H1 (cell line): ENCODE data around the gene DNAJC27. TPM values are rescaled to one million over a fixed set of nuclear protein-coding genes. Genes with fewer than 3 reads are reported as not detected.
A peak's percentile ranks its signal among the peaks of the same experiment; 100 is the strongest.

Source experiments
- CTCF ChIA-PET: fragments of 300-600 bp; sonication (Branson Sonifier 250); formaldehyde crosslinking; loops from one replicate; lab custom pipeline; 2021; ENCODE audit not compliant: partially characterized antibody; lab: Charles Lee
- POLR2A ChIA-PET: fragments of 300-600 bp; sonication (Branson Sonifier 250); formaldehyde crosslinking; loops from one replicate; lab custom pipeline; 2021; ENCODE audit warnings: inconsistent platforms; ENCODE audit not compliant: partially characterized antibody; lab: Charles Lee
- DNase-seq, 2 experiments: peaks; one replicate each; pipeline versions ENCODE4 v3.0.0 to v3.0.0-alpha.2; 2010 to 2022; ENCODE audit warnings: low spot score in 2 of 2, low read depth in 1 of 2, mixed read lengths in 1 of 2
- FAIRE-seq: peaks from 2 replicates; lab custom pipeline; 2011; peaks lifted over from hg19 to GRCh38; lab: Jason Lieb, UNC
- H2AFZ ChIP-seq: 2 replicates; pipeline ENCODE4 v1.8.1; 2012; ENCODE audit warnings: low read length, inconsistent platforms
- H2AK5ac ChIP-seq: 2 replicates; pipeline ENCODE4 v1.6.1; 2013; ENCODE audit warnings: low read depth, low read length
- H2BK120ac ChIP-seq: replicated peaks from 2 replicates; pipeline ENCODE3; 2013; ENCODE audit warnings: low read depth, low read length, inconsistent platforms
- H2BK12ac ChIP-seq: 2 replicates; pipeline ENCODE4 v1.6.1; 2013; ENCODE audit warnings: low read depth, low read length
- H2BK15ac ChIP-seq: 2 replicates; pipeline ENCODE4 v1.6.1; 2013; ENCODE audit warnings: low read length
- H2BK20ac ChIP-seq: 2 replicates; pipeline ENCODE4 v1.6.1; 2013; ENCODE audit warnings: low read length
- H2BK5ac ChIP-seq: 2 replicates; pipeline ENCODE4 v1.6.1; 2013; ENCODE audit warnings: low read depth, low read length
- H3K14ac ChIP-seq: 2 replicates; pipeline ENCODE4 v1.6.1; 2013; ENCODE audit warnings: inconsistent platforms; ENCODE audit not compliant: insufficient read length
- H3K18ac ChIP-seq: 2 replicates; pipeline ENCODE4 v1.6.1; 2013; ENCODE audit warnings: low read length; ENCODE audit errors: extremely low read depth
- H3K23ac ChIP-seq: 2 replicates; pipeline ENCODE4 v1.6.1; 2013; ENCODE audit warnings: inconsistent platforms; ENCODE audit not compliant: insufficient read length
- H3K23me2 ChIP-seq: 2 replicates; pipeline ENCODE4 v1.6.1; 2013; ENCODE audit warnings: low read depth, low read length
- H3K27ac ChIP-seq: 2 replicates; pipeline ENCODE4 v1.6.1; 2011; ENCODE audit warnings: low read depth, low read length, inconsistent platforms
- H3K27me3 ChIP-seq, 4 experiments: replicated peaks in 1 of 4; 1 replicate in 1 of 4; 2 replicates in 3 of 4; pipeline versions ENCODE4 v1.6.1 to v1.8.1; 2011 to 2013; ENCODE audit warnings: low read length in 3 of 4, mild to moderate bottlenecking in 3 of 4, inconsistent platforms in 2 of 4, mixed read lengths in 2 of 4, moderate library complexity in 1 of 4; ENCODE audit not compliant: control insufficient read depth in 3 of 4, insufficient read depth in 3 of 4; ENCODE audit errors: extremely low read depth in 1 of 4
- H3K36me3 ChIP-seq, 4 experiments: 2 replicates each; pipeline versions ENCODE4 v1.6.1 to v1.8.1; 2011 to 2013; ENCODE audit warnings: mild to moderate bottlenecking in 4 of 4, low read length in 3 of 4, moderate library complexity in 2 of 4, control low read depth in 1 of 4, inconsistent platforms in 1 of 4; ENCODE audit not compliant: insufficient read depth in 4 of 4, control insufficient read depth in 2 of 4
- H3K4ac ChIP-seq: replicated peaks from 2 replicates; pipeline ENCODE3; 2013; ENCODE audit warnings: low read length, low read depth, mixed read lengths, inconsistent platforms; ENCODE audit not compliant: insufficient read length
- H3K4me1 ChIP-seq, 4 experiments: replicated peaks in 1 of 4; 1 replicate in 1 of 4; 2 replicates in 3 of 4; pipeline versions ENCODE4 v1.6.1 to v1.8.1; 2011 to 2013; ENCODE audit warnings: low read length in 3 of 4, inconsistent platforms in 2 of 4, mixed read lengths in 1 of 4; ENCODE audit not compliant: insufficient read depth in 4 of 4, control insufficient read depth in 3 of 4
- H3K4me2 ChIP-seq, 2 experiments: 2 replicates each; pipeline versions ENCODE4 v1.6.1 to v1.8.1; 2011 to 2013; ENCODE audit warnings: low read depth in 2 of 2, low read length in 2 of 2, control low read depth in 1 of 2, inconsistent platforms in 1 of 2, mild to moderate bottlenecking in 1 of 2; ENCODE audit not compliant: insufficient read depth in 1 of 2
- H3K4me3 ChIP-seq, 4 experiments: fragments of 200-600, 300-600 bp in 1 of 4; sonication (generic), shearing (Covaris generic), sonication (Bioruptor Twin) in 1 of 4; 2 replicates each; pipeline versions ENCODE4 v1.5.1 to v1.8.1; 2011 to 2016; ENCODE audit warnings: low read length in 4 of 4, low read depth in 3 of 4, control low read depth in 2 of 4, inconsistent platforms in 2 of 4, mild to moderate bottlenecking in 2 of 4, mixed read lengths in 1 of 4, moderate library complexity in 1 of 4; ENCODE audit not compliant: insufficient read depth in 2 of 4; ENCODE audit errors: extremely low read depth in 1 of 4
- H3K56ac ChIP-seq: replicated peaks from 2 replicates; pipeline ENCODE3; 2013; ENCODE audit warnings: low read depth, mild to moderate bottlenecking, mixed read lengths, low read length, inconsistent platforms; ENCODE audit not compliant: insufficient read length
- H3K79me1 ChIP-seq: 2 replicates; pipeline ENCODE4 v1.6.1; 2013; ENCODE audit warnings: low read depth, low read length, control low read depth
- H3K79me2 ChIP-seq, 2 experiments: 2 replicates each; pipeline versions ENCODE4 v1.6.1 to v1.8.1; 2012 to 2013; ENCODE audit warnings: low read length in 2 of 2, mild to moderate bottlenecking in 2 of 2, inconsistent platforms in 1 of 2; ENCODE audit not compliant: insufficient read depth in 2 of 2, control insufficient read depth in 1 of 2
- H3K9ac ChIP-seq, 4 experiments: replicated peaks in 1 of 4; 1 replicate in 1 of 4; 2 replicates in 3 of 4; pipeline versions ENCODE4 v1.6.1 to v1.8.1; 2011 to 2013; ENCODE audit warnings: low read depth in 3 of 4, low read length in 3 of 4, control low read depth in 2 of 4, mild to moderate bottlenecking in 2 of 4, moderate library complexity in 2 of 4, inconsistent platforms in 1 of 4; ENCODE audit errors: extremely low read depth in 1 of 4
- H3K9me3 ChIP-seq, 2 experiments: 2 replicates each; pipeline versions ENCODE4 v1.6.1 to v1.8.1; 2012 to 2013; ENCODE audit warnings: mild to moderate bottlenecking in 2 of 2, moderate library complexity in 2 of 2, control low read depth in 1 of 2, inconsistent platforms in 1 of 2, low read depth in 1 of 2, low read length in 1 of 2, mixed read lengths in 1 of 2; ENCODE audit not compliant: insufficient read depth in 2 of 2
- H4K20me1 ChIP-seq, 2 experiments: replicated peaks in 1 of 2; 2 replicates each; pipeline versions ENCODE3 to v1.8.1; 2011 to 2013; ENCODE audit warnings: inconsistent platforms in 2 of 2, low read length in 2 of 2, mild to moderate bottlenecking in 1 of 2; ENCODE audit not compliant: insufficient read depth in 2 of 2, control insufficient read depth in 1 of 2
- H4K5ac ChIP-seq: 2 replicates; pipeline ENCODE4 v1.6.1; 2013; ENCODE audit warnings: low read length, low read depth, mixed read lengths, inconsistent platforms; ENCODE audit not compliant: insufficient read length
- H4K8ac ChIP-seq: 2 replicates; pipeline ENCODE4 v1.8.0; 2013; ENCODE audit warnings: mild to moderate bottlenecking, moderate library complexity, low read length, inconsistent platforms; ENCODE audit not compliant: insufficient read depth; ENCODE audit errors: extremely low read depth
- H4K91ac ChIP-seq: replicated peaks from 2 replicates; pipeline ENCODE3; 2013; ENCODE audit warnings: low read length, mixed read lengths, inconsistent platforms; ENCODE audit not compliant: insufficient read length
- MAX ChIP-seq: IDR thresholded peaks from 2 replicates; pipeline ENCODE4 v1.6.1; 2012; ENCODE audit warnings: inconsistent platforms
- WGBS, 2 experiments: shearing (Covaris generic) in 1 of 2; methylation state at CpG; one replicate each; pipeline versions ENCODE4 v1.1.6 to v1.1.7; 2013 to 2015; ENCODE audit warnings: low lambda C conversion rate in 2 of 2, mixed read lengths in 2 of 2, inconsistent platforms in 1 of 2, low coverage in 1 of 2, missing lambda C conversion rate in 1 of 2; ENCODE audit not compliant: insufficient replicate concordance in 2 of 2, insufficient coverage in 1 of 2, insufficient read length in 1 of 2; ENCODE audit errors: extremely low coverage in 1 of 2, missing lambda C conversion rate in 1 of 2; 5-methylcytosine and 5-hydroxymethylcytosine counted together
- polyA plus RNA-seq, 7 experiments: library from polyadenylated mRNA; depleted of rRNA in 3 of 7; stranded (reverse) in 5 of 7; unstranded in 2 of 7; fragments of >200 nt in 5 of 7; fragments of 200-250 nt in 2 of 7; gene quantifications; 1 replicate in 5 of 7; 2 replicates in 1 of 7; 4 replicates in 1 of 7; pipeline versions ENCODE4 v1.2.1 to v1.2.3, GENCODE V29; 2011 to 2013; ENCODE audit warnings: missing spikeins in 2 of 7, mixed read lengths in 2 of 7
- total RNA-seq: library from RNA; stranded (reverse); fragmentation: NEBNext Ultra II Directional; extraction: Animal tissue kit (Norgen Biotek cat#: 25700); gene quantifications from 2 replicates; pipeline ENCODE4 v1.2.1, GENCODE V29; 2021

DNAJC27 gene
- total and polyA plus RNA-seq, 2 of the 8 experiments (the other 6 are each of a cell fraction or from before 2014, with no cell fraction given): 1.4 to 4.5 TPM

GRCh38 chr2:24924732-24925131 is 47.0 kb downstream of the DNAJC27 start:
- ChIA-PET CTCF (interaction anchor here (0.8 kb wide), 1 partner anchor 11 kb away, joined by 3 read pairs; no protein-coding TSS in a partner anchor), POLR2A (no interaction called here)
- H2BK120ac ChIP-seq: no peak overlapping the region
- H3K23me2 ChIP-seq: peaks cover 13% of the 10 kb centered on the region
- H3K9ac ChIP-seq: no peak overlapping the region
- H3K23ac ChIP-seq: no peak overlapping the region
- no peak overlapping the region for H3K18ac ChIP-seq
- H3K9me3 ChIP-seq: no peaks in the 10 kb centered on the region
- no peak overlapping the region for H3K4me3 ChIP-seq
- peaks cover 0 to 4% of the 10 kb centered on the region in 2 experiments; a peak in 1 of 4 replicates for H3K79me2 ChIP-seq
- DNase-seq (no peak), FAIRE-seq (no peak)
- no peak overlapping the region for H3K4me2 ChIP-seq
- H4K91ac ChIP-seq: peak overlapping the region; percentile 40
- H3K27me3 ChIP-seq: peaks cover 0 to 3% (median 0%) of the 10 kb centered on the region in 4 experiments; a peak in 4 of 7 replicates
- H2AFZ ChIP-seq: no peak overlapping the region
- peak overlapping the region; percentile 64; the same call in 1 of the 2 replicates for H2BK5ac ChIP-seq
- H2BK20ac ChIP-seq: 0 out of 2 replicates have a peak overlapping the region, but pooled peaks have one; percentile 28
- H3K14ac ChIP-seq: no peak overlapping the region
- H2BK12ac ChIP-seq: peak overlapping the region; percentile 89; the same call in 1 of the 2 replicates
- no peaks in the 10 kb centered on the region for H4K20me1 ChIP-seq
- H2BK15ac ChIP-seq: peak overlapping the region; percentile 21; the same call in 1 of the 2 replicates
- H3K79me1 ChIP-seq: peaks cover 3% of the 10 kb centered on the region
- WGBS, 2 experiments: 90% methylated on average over 6 of the region's 6 CpGs; no CpG with 5 or more reads in 1 of the 2 experiments
- H3K56ac ChIP-seq: peak overlapping the region; percentile 25
- no peak overlapping the region for H3K4ac ChIP-seq
- no peak overlapping the region for H4K5ac ChIP-seq
- peak overlapping the region; percentile 63; the same call in 1 of the 2 replicates for H4K8ac ChIP-seq
- H3K4me1 ChIP-seq: peaks cover 0 to 7% (median 3%) of the 10 kb centered on the region in 4 experiments; a peak in 4 of 7 replicates
- H2AK5ac ChIP-seq: peak overlapping the region; percentile 100; the same call in 1 of the 2 replicates
- no peaks in the 10 kb centered on the region; a peak in 1 of 8 replicates for H3K36me3 ChIP-seq
- no peak for TF ChIP-seq MAX
- no peak overlapping the region for H3K27ac ChIP-seq
